GM12892 (cell line): ENCODE data around the gene SGPP2.
"Not testable (repeated sequence)": the region's sequence is repeated elsewhere in the genome, so short reads cannot be mapped to it uniquely, and the experiment has no call there.

Source experiments
- DNase-seq: peaks from one replicate; pipeline ENCODE4 v3.0.0; 2011; ENCODE audit not compliant: insufficient read length
- FAIRE-seq: peaks from 2 replicates; lab custom pipeline; 2011; peaks lifted over from hg19 to GRCh38; lab: Jason Lieb, UNC
- POLR2A ChIP-seq: IDR thresholded peaks from 2 replicates; pipeline ENCODE4 v1.6.1; 2011; ENCODE audit warnings: low read depth, low read length, control low read depth
- POLR2AphosphoS5 ChIP-seq: IDR thresholded peaks from 2 replicates; pipeline ENCODE4 v1.6.1; 2011; ENCODE audit warnings: low read depth, low read length, control low read depth
- TAF1 ChIP-seq: IDR thresholded peaks from 2 replicates; pipeline ENCODE4 v1.6.1; 2011; ENCODE audit warnings: low read depth, mild to moderate bottlenecking, control low read depth, low read length, borderline replicate concordance

The SGPP2 gene

DNA sequence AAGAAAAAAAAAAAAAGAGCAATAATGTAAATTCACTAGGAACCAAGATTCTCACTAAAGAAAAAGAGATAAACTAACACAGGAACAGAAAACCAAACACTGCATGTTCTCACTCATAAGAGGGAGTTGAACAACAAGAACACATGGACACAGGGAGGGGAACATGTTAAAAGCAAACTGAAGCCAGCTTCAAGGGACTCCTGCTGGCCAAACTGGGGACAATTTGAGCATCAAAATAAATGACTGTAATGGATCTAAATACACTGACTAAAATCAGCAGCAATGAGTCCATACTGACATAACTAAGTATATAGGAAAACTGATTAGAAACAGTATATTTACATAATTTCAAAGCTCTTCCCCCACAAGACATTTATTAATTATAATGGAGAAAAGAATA is 158.6 kb downstream of the SGPP2 start:
- no peak for TF ChIP-seq POLR2AphosphoS5
- DNase-seq (no peak), FAIRE-seq (no peak)

DNA sequence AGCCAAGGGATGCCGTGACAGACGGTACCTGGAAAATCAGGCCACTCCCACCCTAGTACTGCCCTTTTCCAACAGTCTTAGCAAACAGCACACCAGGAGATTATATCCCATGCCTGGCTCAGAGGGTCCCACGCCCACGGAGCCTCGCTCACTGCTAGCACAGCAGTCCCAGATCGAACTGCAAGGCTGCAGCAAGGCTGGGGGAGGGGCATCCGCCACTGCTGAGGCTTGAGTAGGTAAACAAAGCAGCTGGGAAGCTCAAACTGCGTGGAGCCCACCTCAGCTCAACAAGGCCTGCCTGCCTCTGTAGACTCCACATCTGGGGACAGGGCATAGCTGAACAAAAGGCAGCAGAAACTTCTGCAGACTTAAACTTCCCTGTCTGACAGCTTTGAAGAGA is 160.2 kb downstream of the SGPP2 start:
- DNase-seq, FAIRE-seq: not testable (repeated sequence)

DNA sequence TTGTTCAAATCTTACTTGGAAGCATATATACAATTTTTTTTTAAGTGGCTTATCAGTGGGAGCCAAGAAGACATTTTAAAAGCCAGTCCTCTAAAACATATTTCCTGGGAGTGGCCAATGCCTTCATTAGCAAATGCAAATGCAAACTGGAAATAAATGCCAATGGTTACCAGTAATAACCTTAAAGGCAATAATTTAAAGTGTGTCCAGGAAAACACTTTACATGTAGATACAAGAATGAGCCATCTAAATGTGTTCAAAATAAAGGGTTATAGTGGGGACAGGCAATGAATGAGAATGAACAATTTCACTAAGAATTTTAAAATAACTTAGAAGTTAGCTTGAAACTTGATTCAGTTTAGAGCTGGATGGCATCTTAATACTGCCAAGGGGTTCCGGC is 167.3 kb downstream of the SGPP2 start:
- FAIRE-seq: no peak
- no peak for TF ChIP-seq POLR2A
- TF ChIP-seq TAF1: no peak
- no peak for TF ChIP-seq POLR2AphosphoS5
- DNase-seq: no peak

DNA sequence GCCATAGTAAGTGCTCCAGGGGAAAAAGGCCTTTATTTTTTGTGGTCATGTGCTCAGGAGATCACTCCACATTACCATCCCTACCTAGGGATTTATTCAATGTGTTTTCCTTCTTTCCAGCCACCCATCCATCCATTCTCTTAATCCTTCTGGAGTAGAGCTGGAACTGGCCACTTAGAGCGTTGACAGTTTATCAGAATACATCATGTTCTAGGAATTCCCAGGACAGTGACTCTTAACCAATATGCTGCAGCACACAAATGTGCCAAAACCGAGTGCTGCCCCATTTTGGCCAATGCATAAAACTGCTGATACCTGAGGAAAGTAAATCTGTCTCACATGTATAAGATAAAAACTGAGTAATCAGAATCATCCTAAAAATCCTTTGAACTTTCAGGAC is 167.8 kb downstream of the SGPP2 start:
- no peak for DNase-seq
- FAIRE-seq: no peak
- TF ChIP-seq POLR2AphosphoS5: no peak
- TF ChIP-seq TAF1: no peak

DNA sequence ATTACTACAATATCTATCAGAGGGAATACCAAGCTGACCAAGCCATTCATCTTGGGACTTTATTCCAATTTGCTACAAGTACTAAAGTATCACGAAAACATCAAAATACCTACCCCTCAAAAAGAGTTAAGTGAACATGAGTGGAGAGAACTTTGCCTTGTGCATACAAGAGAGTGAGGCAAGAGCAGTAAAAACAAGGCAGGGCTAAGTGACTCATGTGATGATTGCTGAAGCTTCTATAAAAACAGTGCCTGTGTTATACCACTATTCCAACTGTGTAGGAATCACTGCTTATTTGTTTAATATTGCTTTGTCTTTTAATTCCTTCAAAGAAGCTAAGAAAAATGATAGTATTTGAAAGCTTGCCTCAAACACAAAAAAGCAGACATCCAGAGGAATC is 170.3 kb downstream of the SGPP2 start:
- DNase-seq: no peak
- TF ChIP-seq TAF1 (no peak), POLR2A (no peak), POLR2AphosphoS5 (no peak)
- FAIRE-seq: peak; percentile 27

DNA sequence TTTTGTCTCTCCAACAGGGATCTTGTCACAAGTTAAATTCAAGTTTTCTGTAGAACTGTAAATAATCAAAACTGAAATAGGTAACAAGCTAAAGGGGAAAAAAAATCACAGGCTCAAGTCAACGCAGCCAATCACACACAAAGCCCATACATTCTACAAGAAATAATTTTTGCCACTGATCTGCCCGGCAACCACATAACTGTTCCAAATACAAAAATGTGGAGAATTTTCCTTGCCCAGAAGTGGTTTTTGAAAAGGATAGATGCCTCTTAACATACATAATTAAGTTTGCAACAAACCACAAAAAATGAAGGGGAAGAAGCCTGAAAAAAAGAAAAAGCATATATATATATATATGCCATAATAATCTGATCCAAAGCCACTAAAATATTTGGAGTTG is 171.2 kb downstream of the SGPP2 start:
- TF ChIP-seq POLR2A (no peak), POLR2AphosphoS5 (no peak), TAF1 (no peak)
- FAIRE-seq: no peak
- no peak for DNase-seq

DNA sequence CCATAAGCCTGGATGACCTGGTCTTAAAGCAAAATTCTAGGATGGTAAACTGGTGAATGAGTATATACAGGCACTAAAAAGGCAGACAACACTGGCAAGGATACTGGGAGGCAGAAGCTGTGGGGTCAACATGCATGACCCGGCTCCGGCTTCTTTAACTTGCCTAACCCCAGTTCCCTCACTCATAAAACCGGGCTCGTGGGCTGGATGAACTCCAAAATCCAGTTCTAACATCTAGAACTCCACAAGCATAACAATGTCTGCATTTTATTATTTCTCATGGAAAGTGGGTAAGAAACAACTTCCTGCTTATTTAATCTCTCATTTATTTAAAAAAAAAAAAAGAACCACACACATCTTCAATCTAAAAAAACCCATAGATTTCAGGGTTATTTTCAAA is 174.3 kb downstream of the SGPP2 start:
- FAIRE-seq (no peak), DNase-seq (no peak)
- no peak for TF ChIP-seq POLR2AphosphoS5
- no peak for TF ChIP-seq POLR2A
- TF ChIP-seq TAF1: no peak

DNA sequence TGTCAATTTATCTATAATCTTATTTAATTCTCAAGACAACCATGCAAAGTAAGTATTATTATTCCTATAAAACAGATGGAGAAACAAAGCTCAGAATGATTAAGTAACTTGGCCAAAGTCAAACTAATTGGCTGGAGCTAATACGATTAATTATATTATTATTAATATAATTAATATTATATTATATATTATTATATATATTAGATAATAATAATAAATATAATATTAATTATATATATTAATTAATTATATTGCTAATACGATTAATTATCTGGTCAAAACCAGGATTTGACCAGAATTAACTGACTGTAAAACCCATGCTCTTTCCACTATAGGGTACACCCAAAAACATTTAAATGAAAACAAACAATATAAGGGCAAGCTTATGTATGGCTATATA is 179.2 kb downstream of the SGPP2 start:
- TF ChIP-seq POLR2A: no peak
- no peak for TF ChIP-seq TAF1
- TF ChIP-seq POLR2AphosphoS5: no peak
- no peak for DNase-seq
- FAIRE-seq: no peak

DNA sequence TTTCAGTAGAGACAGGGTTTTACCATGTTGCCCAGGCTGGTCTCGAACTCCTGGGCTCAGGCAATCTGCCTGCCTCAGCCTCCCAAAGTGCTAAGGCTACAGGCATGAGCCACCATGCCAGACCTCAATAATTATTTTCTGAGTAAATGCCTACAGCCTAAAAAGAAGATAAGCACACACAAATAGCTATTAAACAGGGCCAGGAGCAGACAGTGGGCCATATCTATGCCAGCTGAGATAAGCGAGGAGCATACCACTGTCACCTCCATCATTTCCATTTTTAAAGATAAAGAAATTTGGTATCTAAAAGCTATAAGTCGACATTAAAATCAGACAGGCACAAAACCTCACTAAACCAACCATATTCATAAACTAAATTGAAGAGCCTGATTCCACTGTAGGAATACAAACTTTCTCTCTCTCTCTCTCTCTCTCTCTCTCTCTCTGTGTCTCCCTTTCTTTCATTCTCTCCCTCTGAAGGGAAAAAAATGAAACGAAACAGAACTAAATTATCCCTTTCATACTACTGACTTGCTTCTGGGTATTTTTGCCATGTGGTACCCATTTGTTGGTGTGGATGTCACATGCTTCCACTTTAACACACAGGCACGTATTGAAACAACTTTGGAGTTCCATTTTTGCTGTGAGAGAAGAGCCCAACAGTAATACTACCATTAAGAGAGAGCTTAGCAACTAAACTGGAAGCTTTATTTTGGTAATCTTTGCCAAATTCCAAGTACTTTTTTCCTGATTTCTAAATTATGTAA is 180.6 kb downstream of the SGPP2 start:
- no peak for FAIRE-seq
- no peak for DNase-seq
- TF ChIP-seq TAF1 (no peak), POLR2AphosphoS5 (no peak)

DNA sequence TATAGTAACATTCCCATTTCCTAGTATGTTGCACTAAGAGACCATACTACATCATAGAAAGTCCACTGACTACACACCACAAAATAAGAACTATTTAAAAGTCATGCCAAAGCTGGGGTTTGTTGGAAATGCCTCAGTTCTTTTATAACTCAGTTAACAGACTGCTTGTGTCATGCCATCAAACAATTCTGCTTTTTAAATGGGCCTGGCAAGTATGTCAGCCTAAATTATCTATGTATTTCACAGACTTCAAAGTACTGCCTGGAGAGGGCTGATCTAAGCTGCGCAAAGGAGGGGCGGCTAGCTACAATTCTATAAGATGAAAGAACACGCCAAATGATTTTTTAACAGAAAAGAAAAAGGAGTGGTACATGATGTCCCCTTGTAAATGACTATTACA is 182.0 kb downstream of the SGPP2 start:
- FAIRE-seq: no peak
- DNase-seq: no peak

DNA sequence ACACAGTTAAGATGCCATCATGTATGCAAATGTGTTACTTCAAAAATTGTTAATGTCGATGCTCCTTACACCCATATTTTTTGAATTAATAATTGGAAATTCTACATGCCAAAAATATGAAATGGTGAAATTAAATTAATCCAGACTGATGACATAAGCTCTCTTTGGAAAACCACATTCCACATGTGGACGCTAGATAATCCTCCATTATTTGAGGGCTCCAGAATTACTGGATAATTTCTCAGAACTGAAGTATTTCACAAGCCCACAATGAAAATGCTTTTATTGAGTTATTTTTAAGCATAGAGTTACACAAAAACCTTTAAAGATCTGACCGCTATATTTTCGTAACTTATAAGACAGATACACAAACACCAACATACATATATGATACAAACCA is 183.7 kb downstream of the SGPP2 start:
- DNase-seq (no peak), FAIRE-seq (no peak)
- TF ChIP-seq TAF1 (no peak), POLR2A (no peak), POLR2AphosphoS5 (no peak)

More for the DNA sequence above, 182.0 kb downstream of the SGPP2 start:
- no peak for TF ChIP-seq POLR2A
- no peak for TF ChIP-seq TAF1
- TF ChIP-seq POLR2AphosphoS5: no peak

DNA sequence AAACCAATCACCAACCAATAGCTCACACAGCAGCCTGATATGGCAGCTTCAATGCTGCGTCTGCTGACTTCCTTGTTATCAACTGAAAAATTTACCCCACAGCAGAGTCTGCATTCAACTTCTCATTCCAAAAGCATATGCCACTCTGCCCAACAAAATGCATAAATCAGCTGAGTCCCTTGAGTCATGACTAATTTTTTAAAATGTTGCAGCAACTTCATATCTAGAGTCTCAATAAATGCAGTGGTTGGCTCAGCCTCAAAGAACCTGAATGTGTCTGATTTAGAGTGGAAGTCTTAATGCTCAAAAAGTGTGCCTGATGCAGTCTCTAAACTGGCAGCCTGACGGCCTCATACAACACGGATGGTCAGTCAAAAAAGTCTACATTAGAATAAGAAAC is 185.0 kb downstream of the SGPP2 start:
- FAIRE-seq: peak; percentile 44
- DNase-seq: no peak
- no peak for TF ChIP-seq TAF1
- TF ChIP-seq POLR2A: no peak
- TF ChIP-seq POLR2AphosphoS5: no peak
